Measurements from ENCODE around the gene MAP3K14. TPM values are rescaled to one million over a fixed set of nuclear protein-coding genes. Genes with fewer than 3 reads are reported as not detected.

The MAP3K14 gene
- total and polyA plus RNA-seq, 2 of the 4 experiments (the other 2 are of a cell fraction): 4.1 to 21.7 TPM

GRCh38 chr17:45220079-45220478, 96.7 kb downstream of the MAP3K14 start:
- Histone ChIP-seq H2AK9ac (replicated peaks; ENCODE audit: low read depth, low read length, poor library complexity) (no peak overlapping the region), H3K4me1 (ENCODE audit: control insufficient read depth, insufficient read depth, low read length) (peaks cover 9% of the 10 kb centered on the region; the same call in 1 of the 2 replicates), H4K5ac (ENCODE audit: low read depth, low read length) (no peak overlapping the region), H3K56ac (ENCODE audit: extremely low read depth, insufficient read depth, low read length) (no peak overlapping the region), H3K18ac (ENCODE audit: low read depth, low read length) (no peak overlapping the region), H2BK120ac (ENCODE audit: low read depth, low read length) (no peak overlapping the region), H3K4me2 (ENCODE audit: low read depth, low read length) (no peak overlapping the region), H4K20me1 (ENCODE audit: insufficient read depth, low read length) (no peaks in the 10 kb centered on the region), H3K36me3 (ENCODE audit: control insufficient read depth, insufficient read depth, low read length) (no peaks in the 10 kb centered on the region), H2BK20ac (ENCODE audit: low read depth, low read length) (no peak overlapping the region), H3K4me3 (ENCODE audit: insufficient read depth, low read depth, low read length) (no peak overlapping the region), H3K23ac (ENCODE audit: low read depth, low read length) (no peak overlapping the region), H3K9ac (ENCODE audit: low read depth, low read length) (no peak overlapping the region), H3K27ac (ENCODE audit: insufficient read depth, low read length) (no peak overlapping the region), H3K79me1 (ENCODE audit: low read depth in 1 of 2, low read length in 2 of 2) (no peaks in the 10 kb centered on the region; a peak in 1 of 4 replicates), H2AFZ (replicated peaks; ENCODE audit: low read length, poor library complexity) (no peak overlapping the region), H2BK5ac (ENCODE audit: low read depth, low read length, poor library complexity, severe bottlenecking) (no peak overlapping the region), H3K9me3 (ENCODE audit: control insufficient read depth, insufficient read depth, low read length) (no peaks in the 10 kb centered on the region), H2AK5ac (ENCODE audit: low read depth, low read length) (peak overlapping the region; percentile 35; the same call in 1 of the 2 replicates), H4K91ac (ENCODE audit: insufficient read depth, low read depth, low read length) (no peak overlapping the region), H3K27me3 (ENCODE audit: control insufficient read depth, insufficient read depth, low read length) (peaks cover 15% of the 10 kb centered on the region), H3K14ac (replicated peaks; ENCODE audit: low read depth, low read length) (no peak overlapping the region), H3K9me1 (ENCODE audit: insufficient read depth, low read length) (no peaks in the 10 kb centered on the region), H2BK15ac (ENCODE audit: low read depth, low read length) (no peak overlapping the region), H4K8ac (ENCODE audit: low read depth in 2 of 2, low read length in 2 of 2) (no peak overlapping the region), H3K4ac (ENCODE audit: low read depth, low read length) (no peak overlapping the region)
- no peak for TF ChIP-seq CHD1 (IDR thresholded peaks at IDR 0.05; ENCODE audit: low read depth, low read length)
- TF ChIP-seq POLR2A (IDR thresholded peaks at IDR 0.05; ENCODE audit: low read depth, low read length): no peak
- no peak for TF ChIP-seq MAZ (IDR thresholded peaks at IDR 0.05; ENCODE audit: borderline replicate concordance, low read depth, low read length)
- TF ChIP-seq MAFK (IDR thresholded peaks at IDR 0.05; ENCODE audit: low read depth, low read length): no peak
- TF ChIP-seq CEBPB (IDR thresholded peaks at IDR 0.05; ENCODE audit: low read depth, low read length): no peak
- TF ChIP-seq ELK1 (IDR thresholded peaks at IDR 0.05; ENCODE audit: borderline replicate concordance, low read depth, low read length): no peak
- no peak for TF ChIP-seq BHLHE40 (IDR thresholded peaks at IDR 0.05; ENCODE audit: low read depth, low read length)
- no peak for TF ChIP-seq RAD21 (IDR thresholded peaks at IDR 0.05; ENCODE audit: low read length)
- TF ChIP-seq CTCF (conservative IDR thresholded peaks at IDR 0.05; ENCODE audit: low read depth, low read length): no peak
- no peak for TF ChIP-seq MXI1 (IDR thresholded peaks at IDR 0.05; ENCODE audit: borderline replicate concordance, low read depth, low read length)
- no peak for TF ChIP-seq RCOR1 (IDR thresholded peaks at IDR 0.05; ENCODE audit: insufficient replicate concordance, low read length)
- WGBS, 2 experiments (ENCODE audit: extremely low coverage in 2 of 2, insufficient read length in 1 of 2): no CpG with 5 or more reads among the region's 3 CpGs
- CTCF ChIA-PET: interaction anchor here (0.7 to 1.4 kb wide), 3 partner anchors 12 to 70 kb away, joined by 3 to 4 read pairs (median 3); no protein-coding TSS in a partner anchor
- in situ Hi-C loops (cut with MboI; ENCODE audit: low sequenced_read_pairs) (loop anchor here (25.0 kb wide), 1 partner anchor 367 kb away; no protein-coding TSS in a partner anchor), dilution Hi-C loops (cut with HindIII; ENCODE audit: low sequenced_read_pairs, unreplicated experiment) (no loop called here), intact Hi-C loops (cut with micrococcal nuclease) (no loop called here)
- BruUV-seq (replicated peaks): no TSS peak
- POLR2A ChIA-PET (ENCODE audit: unreplicated experiment): no interaction called here
- DNase-seq (no peak), ATAC-seq (ENCODE audit: low read depth) (no peak)
